GM18867 (cell line): ENCODE measurements around the gene FAU.

ENCODE experiments used
- ATAC-seq: cut with Tn5 transposase; IDR thresholded peaks from one replicate; pipeline ENCODE4 v1.9.1; 2021; ENCODE audit warnings: mild to moderate bottlenecking, moderate library complexity; ENCODE audit not compliant: unreplicated experiment

The FAU gene

GRCh38 chr11:65083834-65084597 lies 37.9 kb downstream of the FAU start, which contains the start of the genes CDCA5 and ZFPL1:
TSS of gene CDCA5 (minus strand) at chr11:65084040. CDS start at chr11:65083978, 62 bp downstream.
TSS of gene ZFPL1 (plus strand) at chr11:65084222. CDS start at chr11:65084699, 477 bp downstream.
- peak; percentile 80 for ATAC-seq

- peak; percentile 4 for ATAC-seq
These were observed 38.6 kb downstream of the FAU start for GRCh38 chr11:65083134-65083833.

GRCh38 chr11:65078786-65079342 lies 43.1 kb downstream of the FAU start:
- ATAC-seq, result no peak

- peak; percentile 58 for ATAC-seq
These were observed 43.8 kb downstream of the FAU start for GRCh38 chr11:65078151-65078550.

- ATAC-seq, result no peak
These were observed 44.5 kb downstream of the FAU start for GRCh38 chr11:65077451-65077850.

- ATAC-seq, result no peak
These were observed 49.3 kb downstream of the FAU start for GRCh38 chr11:65072631-65072966.

GRCh38 chr11:65071907-65072630 lies 49.9 kb downstream of the FAU start:
- no peak for ATAC-seq
